KMS-11 (cell line): ENCODE data around the gene CYP2A13.

ENCODE experiments used
- H2AFZ ChIP-seq: fragments of 200-600 bp; sonication (generic); 2 replicates; pipeline ENCODE4 v1.6.1; 2016; ENCODE audit warnings: antibody characterized with exemption, mixed run types, low read depth
- H3K27ac ChIP-seq: fragments of 200-600 bp; sonication (generic); 2 replicates; pipeline ENCODE4 v1.6.1; 2016; ENCODE audit warnings: mild to moderate bottlenecking, mixed run types
- H3K27me3 ChIP-seq: fragments of 200-600 bp; sonication (generic); 2 replicates; pipeline ENCODE4 v1.6.1; 2017; ENCODE audit warnings: mild to moderate bottlenecking, low read depth, mixed run types, moderate library complexity; ENCODE audit not compliant: insufficient read depth
- H3K36me3 ChIP-seq: fragments of 200-600 bp; sonication (generic); 2 replicates; pipeline ENCODE4 v1.6.1; 2017; ENCODE audit warnings: mild to moderate bottlenecking, mixed run types; ENCODE audit not compliant: insufficient read depth
- H3K4me1 ChIP-seq: fragments of 200-600 bp; sonication (generic); 2 replicates; pipeline ENCODE4 v1.6.1; 2016; ENCODE audit warnings: mild to moderate bottlenecking, low read depth, mixed run types; ENCODE audit not compliant: poor library complexity, severe bottlenecking
- H3K4me2 ChIP-seq: fragments of 200-600 bp; sonication (generic); 2 replicates; pipeline ENCODE4 v1.7.0; 2016; ENCODE audit warnings: mild to moderate bottlenecking, mixed run types
- H3K4me3 ChIP-seq: fragments of 200-600 bp; sonication (generic); IDR thresholded peaks from 2 replicates; pipeline ENCODE4 v1.6.1; 2017; ENCODE audit warnings: low read depth, low read length, mixed read lengths; ENCODE audit not compliant: insufficient read depth
- H3K79me2 ChIP-seq: fragments of 200-600 bp; sonication (generic); 2 replicates; pipeline ENCODE4 v1.6.1; 2016; ENCODE audit warnings: low read depth, mixed run types; ENCODE audit not compliant: insufficient read depth
- H3K9ac ChIP-seq: fragments of 200-600 bp; sonication (generic); 2 replicates; pipeline ENCODE4 v1.6.1; 2016; ENCODE audit warnings: mild to moderate bottlenecking, mixed run types
- H4K20me1 ChIP-seq: fragments of 200-600 bp; sonication (generic); 2 replicates; pipeline ENCODE4 v1.6.1; 2016; ENCODE audit warnings: mild to moderate bottlenecking, mixed run types; ENCODE audit not compliant: insufficient read depth
- CTCF ChIP-seq: fragments of 200-600 bp; sonication (generic); conservative IDR thresholded peaks from 2 replicates; pipeline ENCODE4 v1.6.1; 2017; ENCODE audit warnings: low read depth, mild to moderate bottlenecking, antibody characterized with exemption, low read length, moderate library complexity, mixed read lengths

CYP2A13 gene

GRCh38 chr19:41064974-41065569 is 23.2 kb upstream of the CYP2A13 start:
- no peaks in the 10 kb centered on the region for H3K79me2 ChIP-seq
- H2AFZ ChIP-seq = no peak overlapping the region
- H3K4me3 ChIP-seq = no peak overlapping the region
- no peak overlapping the region for H3K9ac ChIP-seq
- no peaks in the 10 kb centered on the region for H3K27me3 ChIP-seq
- H4K20me1 ChIP-seq = no peaks in the 10 kb centered on the region
- no peak for TF ChIP-seq CTCF
- no peaks in the 10 kb centered on the region for H3K36me3 ChIP-seq
- no peak overlapping the region for H3K27ac ChIP-seq
- H3K4me1 ChIP-seq = no peaks in the 10 kb centered on the region
- no peak overlapping the region for H3K4me2 ChIP-seq

- no peak for TF ChIP-seq CTCF
- no peaks in the 10 kb centered on the region for H3K4me1 ChIP-seq
- no peaks in the 10 kb centered on the region for H3K79me2 ChIP-seq
- no peak overlapping the region for H2AFZ ChIP-seq
- H3K4me3 ChIP-seq = no peak overlapping the region
- no peaks in the 10 kb centered on the region for H3K27me3 ChIP-seq
- no peak overlapping the region for H3K27ac ChIP-seq
- H3K9ac ChIP-seq = no peak overlapping the region
- no peaks in the 10 kb centered on the region for H4K20me1 ChIP-seq
- H3K4me2 ChIP-seq = no peak overlapping the region
- H3K36me3 ChIP-seq = no peaks in the 10 kb centered on the region
These were observed 12.0 kb upstream of the CYP2A13 start for GRCh38 chr19:41076286-41076685.

GRCh38 chr19:41083516-41083915 is 4.7 kb upstream of the CYP2A13 start:
- TF ChIP-seq CTCF = no peak
- no peak overlapping the region for H3K4me2 ChIP-seq
- H4K20me1 ChIP-seq = no peaks in the 10 kb centered on the region
- no peak overlapping the region for H2AFZ ChIP-seq
- no peak overlapping the region for H3K4me3 ChIP-seq
- H3K79me2 ChIP-seq = no peaks in the 10 kb centered on the region
- no peak overlapping the region for H3K27ac ChIP-seq
- H3K4me1 ChIP-seq = no peaks in the 10 kb centered on the region
- no peaks in the 10 kb centered on the region for H3K36me3 ChIP-seq
- no peaks in the 10 kb centered on the region for H3K27me3 ChIP-seq
- no peak overlapping the region for H3K9ac ChIP-seq

GRCh38 chr19:41085748-41086415 is 2.4 kb upstream of the CYP2A13 start:
- Histone ChIP-seq H3K4me1 (no peaks in the 10 kb centered on the region), H3K36me3 (no peaks in the 10 kb centered on the region), H3K79me2 (no peaks in the 10 kb centered on the region), H3K4me2 (no peak overlapping the region), H2AFZ (no peak overlapping the region), H3K4me3 (no peak overlapping the region), H3K9ac (no peak overlapping the region), H4K20me1 (no peaks in the 10 kb centered on the region), H3K27me3 (no peaks in the 10 kb centered on the region), H3K27ac (no peak overlapping the region)
- no peak for TF ChIP-seq CTCF
